Fibroblast of lung (primary cell): ENCODE data around the gene FAM151B. TPM values are rescaled to one million over a fixed set of nuclear protein-coding genes. Genes with fewer than 3 reads are reported as not detected.
"Not testable (repeated sequence)": the region's sequence is repeated elsewhere in the genome, so short reads cannot be mapped to it uniquely, and the experiment has no call there.

Source experiments
- DNase-seq, 2 donors: peaks; one replicate each; pipeline versions ENCODE4 v3.0.0 to v3.0.0-alpha.2; 2010; ENCODE audit warnings: low read depth in 2 of 2
- H2AFZ ChIP-seq: 2 replicates; pipeline ENCODE4 v1.5.1; 2012; ENCODE audit warnings: low read length, control low read depth, inconsistent platforms
- H3K27ac ChIP-seq: 2 replicates; pipeline ENCODE4 v1.5.1; 2011; ENCODE audit warnings: low read length, control low read depth; ENCODE audit not compliant: insufficient read depth
- H3K27me3 ChIP-seq: 2 replicates; pipeline ENCODE4 v1.5.1; 2011; ENCODE audit warnings: mild to moderate bottlenecking, low read length; ENCODE audit not compliant: control insufficient read depth, insufficient read depth
- H3K36me3 ChIP-seq: 2 replicates; pipeline ENCODE4 v1.5.1; 2011; ENCODE audit warnings: low read length; ENCODE audit not compliant: control insufficient read depth, insufficient read depth
- H3K4me1 ChIP-seq: 2 replicates; pipeline ENCODE4 v1.5.1; 2011; ENCODE audit warnings: low read length; ENCODE audit not compliant: control insufficient read depth, insufficient read depth; ENCODE audit errors: extremely low read depth
- H3K4me2 ChIP-seq: 2 replicates; pipeline ENCODE4 v1.5.1; 2011; ENCODE audit warnings: low read length, control low read depth; ENCODE audit not compliant: insufficient read depth; ENCODE audit errors: extremely low read depth
- H3K4me3 ChIP-seq, 4 experiments: fragments of 200-600 bp in 1 of 4; sonication (generic) in 1 of 4; replicated peaks in 1 of 4; 2 replicates each; pipeline ENCODE4 v1.5.1; 2011 to 2016; ENCODE audit warnings: low read length in 4 of 4, low read depth in 3 of 4, mild to moderate bottlenecking in 3 of 4, control low read depth in 2 of 4, inconsistent platforms in 1 of 4, mixed read lengths in 1 of 4; ENCODE audit not compliant: insufficient read depth in 1 of 4; ENCODE audit errors: control extremely low read depth in 1 of 4
- H3K79me2 ChIP-seq: 2 replicates; pipeline ENCODE4 v1.5.1; 2012; ENCODE audit warnings: mild to moderate bottlenecking, low read length, inconsistent platforms; ENCODE audit not compliant: control insufficient read depth, insufficient read depth
- H3K9ac ChIP-seq: 2 replicates; pipeline ENCODE4 v1.5.1; 2011; ENCODE audit warnings: mild to moderate bottlenecking, low read length, control low read depth; ENCODE audit not compliant: insufficient read depth
- H3K9me3 ChIP-seq: 2 replicates; pipeline ENCODE4 v1.5.1; 2012; ENCODE audit warnings: low read depth, low read length; ENCODE audit not compliant: control insufficient read depth, insufficient read depth
- H4K20me1 ChIP-seq: 2 replicates; pipeline ENCODE4 v1.5.1; 2011; ENCODE audit warnings: low read length; ENCODE audit not compliant: control insufficient read depth, insufficient read depth; ENCODE audit errors: extremely low read depth
- CTCF ChIP-seq, 2 donors: IDR thresholded peaks in 1 of 2; conservative IDR thresholded peaks in 1 of 2; 1 replicate in 1 of 2; 2 replicates in 1 of 2; pipeline ENCODE4 v1.5.1; 2011 to 2012; ENCODE audit warnings: low read length in 2 of 2, control low read depth in 1 of 2, inconsistent platforms in 1 of 2, low read depth in 1 of 2, mild to moderate bottlenecking in 1 of 2
- EZH2 ChIP-seq: IDR thresholded peaks from 2 replicates; pipeline ENCODE4 v1.5.1; 2012; ENCODE audit warnings: low read length, control low read depth, mild to moderate bottlenecking; ENCODE audit errors: missing control alignments
- polyA plus RNA-seq, 2 donors: library from polyadenylated mRNA; depleted of rRNA in 1 of 2; stranded (reverse) in 1 of 2; unstranded in 1 of 2; fragments of >200 nt; gene quantifications; 2 replicates each; pipeline ENCODE4 v1.2.1, GENCODE V29; 2011 to 2012; ENCODE audit warnings: missing spikeins in 1 of 2
- total RNA-seq: library from RNA; depleted of rRNA; stranded (reverse); fragments of >200 nt; gene quantifications from 2 replicates; pipeline ENCODE4 v1.2.1, GENCODE V29; 2014

Gene FAM151B
- total and polyA plus RNA-seq, 2 donors (not counting 1 experiment from before 2014, with no cell fraction given) = 4.8 to 4.9 TPM

- Histone ChIP-seq H3K4me2 (no peak overlapping the region), H3K9me3 (no peaks in the 10 kb centered on the region), H3K4me1 (no peaks in the 10 kb centered on the region), H3K27ac (no peak overlapping the region), H3K4me3 (no peak overlapping the region), H3K79me2 (no peaks in the 10 kb centered on the region), H2AFZ (no peak overlapping the region), H3K27me3 (no peaks in the 10 kb centered on the region), H4K20me1 (no peaks in the 10 kb centered on the region), H3K9ac (no peak overlapping the region), H3K36me3 (no peaks in the 10 kb centered on the region)
- TF ChIP-seq CTCF (conservative IDR thresholded peaks at IDR 0.05 in 1 of 2, IDR thresholded peaks at IDR 0.05 in 1 of 2; ENCODE audit: low read depth in 1 of 2, low read length in 2 of 2) (no peak), EZH2 (no peak)
- peak; percentile 46 to 80 for DNase-seq
These were observed 21.0 kb upstream of the FAM151B start for GRCh38 chr5:80466669-80467485.

GRCh38 chr5:80468131-80468530 is 19.8 kb upstream of the FAM151B start:
- TF ChIP-seq EZH2 (no peak), CTCF (conservative IDR thresholded peaks at IDR 0.05 in 1 of 2, IDR thresholded peaks at IDR 0.05 in 1 of 2; ENCODE audit: low read depth in 1 of 2, low read length in 2 of 2) (no peak)
- Histone ChIP-seq H2AFZ (no peak overlapping the region), H3K36me3 (no peaks in the 10 kb centered on the region), H3K79me2 (no peaks in the 10 kb centered on the region), H3K4me2 (no peak overlapping the region), H3K9me3 (no peaks in the 10 kb centered on the region), H3K9ac (no peak overlapping the region), H3K4me3 (no peak overlapping the region), H3K27ac (no peak overlapping the region), H3K27me3 (no peaks in the 10 kb centered on the region), H3K4me1 (no peaks in the 10 kb centered on the region), H4K20me1 (no peaks in the 10 kb centered on the region)
- no peak for DNase-seq

- not testable (repeated sequence) for H3K4me1 ChIP-seq, H3K4me3 ChIP-seq, H3K79me2 ChIP-seq, H4K20me1 ChIP-seq, DNase-seq, H3K36me3 ChIP-seq, H3K9ac ChIP-seq, H3K27ac ChIP-seq, H3K27me3 ChIP-seq, H3K9me3 ChIP-seq, H2AFZ ChIP-seq, H3K4me2 ChIP-seq
These were observed 17.3 kb upstream of the FAM151B start for GRCh38 chr5:80470631-80471030.
